ENCODE results near the gene WARS2. TPM values are rescaled to one million over a fixed set of nuclear protein-coding genes. Genes with fewer than 3 reads are reported as not detected.

WARS2 gene
- total RNA-seq, 2 experiments from 2014 or later = 7.0 to 11.0 TPM

DNA sequence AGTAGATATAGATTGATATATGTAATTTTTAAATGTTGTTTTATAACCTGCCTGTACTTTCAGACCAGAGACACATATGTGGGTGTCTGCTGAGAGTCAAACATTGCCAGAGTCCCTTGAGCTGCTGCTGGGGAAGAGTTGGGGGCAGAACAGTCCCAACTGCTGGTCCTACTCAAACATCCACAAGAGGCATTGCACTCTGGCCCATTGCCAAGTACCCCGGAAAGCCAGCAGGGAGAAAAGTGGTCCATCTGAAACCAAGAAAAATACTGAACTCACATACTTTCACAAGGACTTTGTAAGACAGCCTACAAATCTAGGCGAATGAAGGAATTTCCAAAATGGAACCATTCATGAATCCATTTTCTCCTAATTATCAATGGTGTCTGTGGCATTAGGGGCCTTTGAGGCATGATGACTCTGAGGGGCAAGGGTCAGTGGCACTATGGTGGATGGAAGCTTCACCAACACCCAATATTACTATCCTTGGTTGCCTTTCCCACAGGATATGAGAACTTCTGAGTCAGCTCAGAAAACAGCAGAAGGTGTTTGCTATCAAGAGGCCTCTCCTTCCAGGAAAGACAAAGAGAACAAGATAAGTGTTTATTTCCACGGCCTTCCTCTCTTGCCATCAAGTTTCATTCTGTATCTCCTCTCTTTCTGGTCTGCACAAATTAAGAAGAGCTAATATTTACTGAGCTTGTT is 145.0 kb downstream of the WARS2 start:
- no peaks in the 10 kb centered on the region for H4K20me1 ChIP-seq (ENCODE audit: insufficient read depth, low read length)
- no peak overlapping the region for H2AFZ ChIP-seq (ENCODE audit: low read length)
- TF ChIP-seq, protein P1, sequence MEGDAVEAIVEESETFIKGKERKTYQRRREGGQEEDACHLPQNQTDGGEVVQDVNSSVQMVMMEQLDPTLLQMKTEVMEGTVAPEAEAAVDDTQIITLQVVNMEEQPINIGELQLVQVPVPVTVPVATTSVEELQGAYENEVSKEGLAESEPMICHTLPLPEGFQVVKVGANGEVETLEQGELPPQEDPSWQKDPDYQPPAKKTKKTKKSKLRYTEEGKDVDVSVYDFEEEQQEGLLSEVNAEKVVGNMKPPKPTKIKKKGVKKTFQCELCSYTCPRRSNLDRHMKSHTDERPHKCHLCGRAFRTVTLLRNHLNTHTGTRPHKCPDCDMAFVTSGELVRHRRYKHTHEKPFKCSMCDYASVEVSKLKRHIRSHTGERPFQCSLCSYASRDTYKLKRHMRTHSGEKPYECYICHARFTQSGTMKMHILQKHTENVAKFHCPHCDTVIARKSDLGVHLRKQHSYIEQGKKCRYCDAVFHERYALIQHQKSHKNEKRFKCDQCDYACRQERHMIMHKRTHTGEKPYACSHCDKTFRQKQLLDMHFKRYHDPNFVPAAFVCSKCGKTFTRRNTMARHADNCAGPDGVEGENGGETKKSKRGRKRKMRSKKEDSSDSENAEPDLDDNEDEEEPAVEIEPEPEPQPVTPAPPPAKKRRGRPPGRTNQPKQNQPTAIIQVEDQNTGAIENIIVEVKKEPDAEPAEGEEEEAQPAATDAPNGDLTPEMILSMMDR (conservative IDR thresholded peaks at IDR 0.05; ENCODE audit: low read length) = no peak
- TF ChIP-seq EZH2phosphoT487 (IDR thresholded peaks at IDR 0.05; ENCODE audit: borderline replicate concordance, low read depth, low read length) = no peak
- DNase-seq (ENCODE audit: low spot score) = no peak
- intact Hi-C loops (cut with micrococcal nuclease; ENCODE audit: unreplicated experiment) = no loop called here
- no peaks in the 10 kb centered on the region for H3K9me2 ChIP-seq (ENCODE audit: insufficient read depth, low read length)
- CTCF ChIA-PET (ENCODE audit: unreplicated experiment) = interaction anchor here (0.5 kb wide), 1 partner anchor 16 kb away, joined by 3 read pairs; no protein-coding TSS in a partner anchor
- H3K9me3 ChIP-seq (ENCODE audit: low read length) = no peaks in the 10 kb centered on the region
- no TSS peak for BruUV-seq (replicated peaks)
- H3K4me2 ChIP-seq (ENCODE audit: low read length) = no peak overlapping the region
- POLR2A ChIA-PET = interaction anchor here (0.8 kb wide), 1 partner anchor 122 kb away, joined by 3 read pairs; no protein-coding TSS in a partner anchor
- H3K4me1 ChIP-seq (ENCODE audit: insufficient read depth, low read length, poor library complexity, severe bottlenecking) = no peaks in the 10 kb centered on the region
- no peak overlapping the region for H3K4me3 ChIP-seq (ENCODE audit: low read depth, low read length, poor library complexity, severe bottlenecking)
- H3K79me2 ChIP-seq (ENCODE audit: insufficient read depth, low read depth, low read length) = no peaks in the 10 kb centered on the region
- H3K27ac ChIP-seq (ENCODE audit: low read depth, low read length, poor library complexity, severe bottlenecking) = no peak overlapping the region
- no peaks in the 10 kb centered on the region for H3K36me3 ChIP-seq (ENCODE audit: insufficient read depth, low read length)

DNA sequence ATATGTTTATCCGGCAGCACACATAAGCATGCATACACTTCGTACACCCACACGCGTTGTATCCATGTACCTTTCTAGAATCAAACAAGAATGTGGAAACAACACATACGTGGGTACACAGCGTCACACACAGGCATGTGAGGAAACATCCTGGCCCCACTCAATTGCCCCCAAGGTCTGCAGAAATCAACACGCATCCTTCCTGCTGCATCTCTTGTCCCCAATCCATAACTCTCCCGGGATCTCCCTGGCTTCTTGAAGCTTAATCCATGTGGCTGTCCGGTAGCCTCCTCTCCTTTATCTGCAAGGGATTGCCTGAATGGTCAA is 146.8 kb downstream of the WARS2 start:
- H3K9me2 ChIP-seq (ENCODE audit: insufficient read depth, low read length) = no peaks in the 10 kb centered on the region
- intact Hi-C loops (cut with micrococcal nuclease; ENCODE audit: unreplicated experiment) = no loop called here
- H2AFZ ChIP-seq (ENCODE audit: low read length) = no peak overlapping the region
- no peak overlapping the region for H3K4me3 ChIP-seq (ENCODE audit: low read depth, low read length, poor library complexity, severe bottlenecking)
- H4K20me1 ChIP-seq (ENCODE audit: insufficient read depth, low read length) = no peaks in the 10 kb centered on the region
- no peak overlapping the region for H3K4me2 ChIP-seq (ENCODE audit: low read length)
- peak; percentile 4 for DNase-seq (ENCODE audit: low spot score)
- H3K27ac ChIP-seq (ENCODE audit: low read depth, low read length, poor library complexity, severe bottlenecking) = no peak overlapping the region
- no TSS peak for BruUV-seq (replicated peaks)
- ChIA-PET POLR2A (no interaction called here), CTCF (ENCODE audit: unreplicated experiment) (no interaction called here)
- no peaks in the 10 kb centered on the region for H3K79me2 ChIP-seq (ENCODE audit: insufficient read depth, low read depth, low read length)
- no peaks in the 10 kb centered on the region for H3K4me1 ChIP-seq (ENCODE audit: insufficient read depth, low read length, poor library complexity, severe bottlenecking)
- no peaks in the 10 kb centered on the region for H3K36me3 ChIP-seq (ENCODE audit: insufficient read depth, low read length)
- H3K9me3 ChIP-seq (ENCODE audit: low read length) = no peaks in the 10 kb centered on the region
- TF ChIP-seq, protein P1 (conservative IDR thresholded peaks at IDR 0.05; ENCODE audit: low read length) = peak; percentile 49
- TF ChIP-seq EZH2phosphoT487 (IDR thresholded peaks at IDR 0.05; ENCODE audit: borderline replicate concordance, low read depth, low read length) = no peak

DNA sequence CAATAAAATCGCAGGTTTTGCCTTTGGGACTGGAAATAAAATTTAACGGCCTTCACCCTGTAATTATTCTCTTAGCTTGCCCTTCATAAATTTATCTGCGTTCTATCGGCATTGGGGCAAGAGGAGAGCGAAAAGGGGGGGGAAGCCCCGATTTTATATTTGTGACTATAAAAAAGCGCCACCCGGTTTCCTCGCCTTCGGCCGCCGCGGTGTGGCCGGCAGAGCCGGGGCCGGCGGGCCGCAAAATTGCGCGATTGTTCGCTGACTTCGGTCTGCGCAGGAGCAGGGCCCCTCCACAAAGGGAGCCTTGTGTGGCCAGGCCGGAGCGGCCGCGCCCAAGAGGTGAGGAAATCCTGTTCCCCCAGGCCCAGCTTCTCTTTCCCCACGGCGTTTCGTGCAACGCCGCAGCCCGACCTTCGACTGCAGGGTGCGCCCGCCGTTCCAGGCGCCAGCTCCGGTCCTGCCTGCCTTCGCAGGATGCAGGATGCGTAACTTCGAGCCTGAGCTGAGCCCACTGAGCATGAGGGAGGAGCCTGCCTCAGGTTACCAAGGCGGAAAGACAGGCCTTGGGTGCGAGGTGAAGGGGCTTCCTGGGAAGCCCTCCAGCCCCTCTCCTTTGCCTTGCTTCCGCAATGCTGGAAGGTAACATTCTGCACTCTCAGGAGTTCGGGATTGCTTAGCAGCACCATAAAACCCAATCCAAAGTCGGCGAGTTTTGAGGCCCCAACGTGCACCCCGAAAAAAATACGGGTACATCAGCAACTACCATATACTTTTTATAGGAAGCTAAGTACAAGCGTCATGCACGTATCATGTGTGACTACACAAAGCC is 147.4 kb downstream of the WARS2 start:
- intact Hi-C loops (cut with micrococcal nuclease; ENCODE audit: unreplicated experiment) = no loop called here
- H3K4me2 ChIP-seq (ENCODE audit: low read length) = no peak overlapping the region
- BruUV-seq (replicated peaks) = no TSS peak

More for the DNA sequence above, 147.4 kb downstream of the WARS2 start:
- TF ChIP-seq, protein P1 (conservative IDR thresholded peaks at IDR 0.05; ENCODE audit: low read length) = no peak
- TF ChIP-seq EZH2phosphoT487 (IDR thresholded peaks at IDR 0.05; ENCODE audit: borderline replicate concordance, low read depth, low read length) = no peak
- H3K4me1 ChIP-seq (ENCODE audit: insufficient read depth, low read length, poor library complexity, severe bottlenecking) = no peaks in the 10 kb centered on the region
- H3K79me2 ChIP-seq (ENCODE audit: insufficient read depth, low read depth, low read length) = no peaks in the 10 kb centered on the region
- H3K9me3 ChIP-seq (ENCODE audit: low read length) = no peaks in the 10 kb centered on the region
- no peak overlapping the region for H3K4me3 ChIP-seq (ENCODE audit: low read depth, low read length, poor library complexity, severe bottlenecking)
- no peaks in the 10 kb centered on the region for H3K9me2 ChIP-seq (ENCODE audit: insufficient read depth, low read length)
- DNase-seq (ENCODE audit: low spot score) = no peak
- no peak overlapping the region for H2AFZ ChIP-seq (ENCODE audit: low read length)
- H3K36me3 ChIP-seq (ENCODE audit: insufficient read depth, low read length) = no peaks in the 10 kb centered on the region
- CTCF ChIA-PET (ENCODE audit: unreplicated experiment) = no interaction called here
- H3K27ac ChIP-seq (ENCODE audit: low read depth, low read length, poor library complexity, severe bottlenecking) = no peak overlapping the region
- H4K20me1 ChIP-seq (ENCODE audit: insufficient read depth, low read length) = no peaks in the 10 kb centered on the region
- POLR2A ChIA-PET = no interaction called here
